Hepatocyte (in vitro differentiated cells): Measurements from ENCODE around the gene DPYD.

Experiments used
- EZH2 ChIP-seq: fragments of 200-600 bp; sonication (generic); IDR thresholded peaks from 2 replicates; pipeline ENCODE4 v1.6.1; 2016; ENCODE audit warnings: antibody characterized with exemption, mild to moderate bottlenecking, borderline replicate concordance
- TF ChIP-seq, protein P1 (sequence below): fragments of 200-600 bp; sonication (generic); IDR thresholded peaks from 2 replicates; pipeline ENCODE4 v1.5.1; 2016; ENCODE audit warnings: antibody characterized with exemption, mild to moderate bottlenecking; ENCODE audit not compliant: poor library complexity

DNA sequence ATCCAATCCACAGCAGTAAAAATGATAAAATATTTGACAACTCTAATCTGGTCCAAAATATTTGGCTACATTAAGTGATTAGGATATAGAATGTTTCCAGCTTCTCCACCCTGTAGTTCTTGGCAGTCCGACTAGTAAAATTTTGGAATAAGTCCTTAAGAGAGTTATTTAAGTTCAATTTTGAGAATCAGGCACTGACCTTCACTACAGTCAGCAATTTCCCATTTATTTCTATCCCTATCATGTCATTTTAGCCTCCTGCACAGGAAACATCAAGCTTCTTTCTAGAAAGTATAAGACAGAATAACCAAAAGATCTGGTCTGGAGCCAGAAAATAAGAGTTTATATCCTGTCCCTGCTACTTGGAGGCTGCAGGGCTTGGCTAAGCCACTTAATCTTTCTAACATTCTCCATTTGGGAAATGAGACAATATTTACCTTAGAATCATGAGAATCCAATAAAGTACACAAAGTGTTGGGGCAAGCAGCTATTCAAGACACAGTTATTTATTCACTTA, 162.2 kb downstream of the DPYD start:
- TF ChIP-seq, protein P1, sequence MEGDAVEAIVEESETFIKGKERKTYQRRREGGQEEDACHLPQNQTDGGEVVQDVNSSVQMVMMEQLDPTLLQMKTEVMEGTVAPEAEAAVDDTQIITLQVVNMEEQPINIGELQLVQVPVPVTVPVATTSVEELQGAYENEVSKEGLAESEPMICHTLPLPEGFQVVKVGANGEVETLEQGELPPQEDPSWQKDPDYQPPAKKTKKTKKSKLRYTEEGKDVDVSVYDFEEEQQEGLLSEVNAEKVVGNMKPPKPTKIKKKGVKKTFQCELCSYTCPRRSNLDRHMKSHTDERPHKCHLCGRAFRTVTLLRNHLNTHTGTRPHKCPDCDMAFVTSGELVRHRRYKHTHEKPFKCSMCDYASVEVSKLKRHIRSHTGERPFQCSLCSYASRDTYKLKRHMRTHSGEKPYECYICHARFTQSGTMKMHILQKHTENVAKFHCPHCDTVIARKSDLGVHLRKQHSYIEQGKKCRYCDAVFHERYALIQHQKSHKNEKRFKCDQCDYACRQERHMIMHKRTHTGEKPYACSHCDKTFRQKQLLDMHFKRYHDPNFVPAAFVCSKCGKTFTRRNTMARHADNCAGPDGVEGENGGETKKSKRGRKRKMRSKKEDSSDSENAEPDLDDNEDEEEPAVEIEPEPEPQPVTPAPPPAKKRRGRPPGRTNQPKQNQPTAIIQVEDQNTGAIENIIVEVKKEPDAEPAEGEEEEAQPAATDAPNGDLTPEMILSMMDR: no peak
- TF ChIP-seq EZH2: no peak
